GM21528 (cell line): ENCODE measurements around the gene ABCG2.

ENCODE experiments used
- ATAC-seq: cut with Tn5 transposase; IDR thresholded peaks from one replicate; pipeline ENCODE4 v1.9.1; 2021; ENCODE audit warnings: mild to moderate bottlenecking, moderate library complexity; ENCODE audit not compliant: unreplicated experiment, low FRiP score

Gene ABCG2

DNA sequence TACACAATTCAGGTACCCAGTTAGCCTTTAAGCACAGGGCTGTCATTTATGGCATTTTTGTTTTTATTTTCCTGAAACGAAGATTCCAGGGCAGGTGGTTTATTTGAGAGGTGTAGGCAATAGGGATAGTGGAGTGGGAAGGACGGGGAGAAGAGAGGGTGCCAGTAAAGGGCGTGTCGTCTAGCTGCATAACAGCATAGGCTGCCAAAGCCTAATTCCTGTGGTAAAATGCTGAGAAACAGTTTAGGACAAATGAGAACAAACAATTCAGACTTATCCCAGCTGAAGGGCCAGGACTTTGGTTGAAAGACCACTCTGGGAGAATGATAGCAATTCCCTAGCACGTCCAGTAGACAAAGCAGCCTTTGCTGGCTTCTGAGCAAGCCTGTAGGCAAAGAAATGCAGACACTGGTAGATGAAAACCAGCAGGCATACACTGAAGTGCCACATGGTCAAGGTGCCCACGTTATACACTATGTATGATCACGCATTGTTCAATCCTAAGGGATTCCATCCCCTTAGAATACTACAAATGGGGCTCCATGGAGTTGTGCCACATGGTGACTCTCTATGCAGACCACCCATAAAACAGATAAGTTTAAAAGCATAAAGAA is 80.4 kb downstream of the ABCG2 start:
- ATAC-seq, result no peak

- no peak for ATAC-seq
Observed at GRCh38 chr4:88075336-88075735, 83.1 kb downstream of the ABCG2 start.

DNA sequence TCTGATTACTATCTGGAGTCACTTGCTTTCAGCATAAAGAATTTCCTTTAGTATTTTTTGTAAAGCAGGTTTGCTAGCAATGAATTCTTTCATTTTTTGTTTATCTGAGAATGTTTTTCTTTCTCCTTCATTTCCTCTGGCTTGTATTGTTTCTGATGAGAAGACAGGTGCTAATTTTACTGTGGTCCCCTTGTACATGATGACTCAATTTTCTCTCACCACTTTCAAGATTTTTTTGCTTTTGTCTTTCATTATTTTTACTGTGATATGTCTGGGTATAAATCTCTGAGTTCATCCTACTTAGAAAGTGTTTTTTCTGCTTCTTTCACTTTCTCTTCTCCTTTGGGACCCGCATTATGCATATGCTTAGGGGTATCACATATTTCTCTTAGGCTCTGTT is 88.4 kb downstream of the ABCG2 start:
- no peak for ATAC-seq

DNA sequence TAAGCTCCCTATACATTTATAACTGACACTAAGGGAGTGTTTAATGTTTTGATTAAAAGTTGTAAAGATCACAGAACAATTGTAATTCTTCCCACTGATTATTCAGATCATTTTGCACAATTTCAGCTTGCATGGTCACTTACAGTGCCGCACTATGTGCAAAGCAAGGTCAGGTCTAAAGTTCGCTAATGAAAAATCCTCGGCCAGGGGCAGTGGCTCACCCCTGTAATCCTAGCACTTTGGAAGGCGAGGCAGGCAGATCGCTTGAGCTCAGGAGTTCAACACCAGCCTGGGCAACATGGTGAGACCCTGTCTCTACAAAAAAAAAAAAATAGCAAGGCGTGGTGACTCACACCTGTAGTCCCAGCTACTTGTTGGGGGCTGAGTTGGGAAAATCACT is 94.0 kb downstream of the ABCG2 start:
- no peak for ATAC-seq

GRCh38 chr4:88063634-88064296 is 94.7 kb downstream of the ABCG2 start:
- no peak for ATAC-seq

- ATAC-seq, result no peak
Observed at GRCh38 chr4:88062843-88063242, 95.6 kb downstream of the ABCG2 start.

DNA sequence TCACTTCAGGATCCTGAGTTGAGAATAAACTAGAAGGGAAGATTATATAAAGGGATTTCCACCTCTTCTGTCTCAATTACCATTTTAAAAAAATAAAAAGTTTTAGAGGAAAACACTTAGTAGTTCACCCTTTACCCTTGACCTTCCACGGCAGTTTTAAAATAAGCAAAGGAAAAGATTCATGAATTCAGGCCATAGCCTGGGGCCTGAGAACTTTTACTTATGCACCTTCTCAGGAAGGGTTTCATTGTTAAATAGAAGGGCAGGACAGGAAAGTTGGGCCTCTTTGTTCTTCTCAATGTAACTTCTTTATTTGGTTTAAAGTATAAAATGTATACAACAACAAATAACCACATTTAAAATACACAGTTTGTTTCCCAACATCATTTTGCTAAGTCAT is 96.1 kb downstream of the ABCG2 start:
- no peak for ATAC-seq

GRCh38 chr4:88060431-88060830 is 98.0 kb downstream of the ABCG2 start:
- ATAC-seq, result no peak

GRCh38 chr4:88059766-88060165 is 98.7 kb downstream of the ABCG2 start:
- ATAC-seq, result no peak

- ATAC-seq, result no peak
Observed at GRCh38 chr4:88058295-88058694, 100.1 kb downstream of the ABCG2 start.

DNA sequence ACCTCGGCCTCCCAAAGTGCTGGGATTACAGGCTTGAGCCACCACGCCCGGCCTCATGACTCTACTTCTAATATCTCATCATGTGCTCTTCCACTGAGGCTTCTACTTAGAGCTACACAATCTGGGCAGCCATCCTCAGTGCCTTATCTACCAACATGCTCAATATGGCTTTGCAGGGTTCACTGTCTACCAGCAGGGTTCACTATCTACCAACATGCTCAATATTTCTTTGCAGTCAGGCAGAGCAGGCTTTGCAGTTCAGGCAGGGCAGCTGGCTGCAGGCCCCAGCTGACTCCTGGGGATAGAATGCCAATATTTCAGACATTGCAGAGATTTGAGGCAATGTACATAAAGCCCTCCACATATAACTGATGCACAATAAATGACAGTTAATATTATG is 103.5 kb downstream of the ABCG2 start:
- ATAC-seq, result no peak

- no peak for ATAC-seq
Observed at GRCh38 chr4:88054229-88054628, 104.2 kb downstream of the ABCG2 start.

DNA sequence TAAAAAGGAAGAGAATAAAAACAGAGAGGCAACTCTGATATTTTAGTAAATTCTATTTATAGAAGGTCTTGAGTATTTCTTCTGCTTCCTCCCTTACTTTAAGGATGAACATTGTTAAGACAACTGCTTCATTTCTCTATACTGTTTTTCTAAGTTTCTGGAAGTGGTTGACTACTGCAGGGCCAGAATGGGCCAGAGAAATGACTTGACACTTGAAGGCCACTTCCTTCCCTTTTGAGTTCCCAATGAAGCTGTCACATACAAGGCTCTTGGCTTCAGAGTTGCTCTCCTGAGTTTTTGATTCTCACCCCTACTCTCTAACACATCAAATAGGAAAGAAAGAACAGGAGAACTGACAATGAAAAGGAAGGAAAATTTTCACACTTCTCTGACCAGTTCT is 113.4 kb downstream of the ABCG2 start:
- no peak for ATAC-seq

- no peak for ATAC-seq
Observed at GRCh38 chr4:88043586-88044340, 114.7 kb downstream of the ABCG2 start.

DNA sequence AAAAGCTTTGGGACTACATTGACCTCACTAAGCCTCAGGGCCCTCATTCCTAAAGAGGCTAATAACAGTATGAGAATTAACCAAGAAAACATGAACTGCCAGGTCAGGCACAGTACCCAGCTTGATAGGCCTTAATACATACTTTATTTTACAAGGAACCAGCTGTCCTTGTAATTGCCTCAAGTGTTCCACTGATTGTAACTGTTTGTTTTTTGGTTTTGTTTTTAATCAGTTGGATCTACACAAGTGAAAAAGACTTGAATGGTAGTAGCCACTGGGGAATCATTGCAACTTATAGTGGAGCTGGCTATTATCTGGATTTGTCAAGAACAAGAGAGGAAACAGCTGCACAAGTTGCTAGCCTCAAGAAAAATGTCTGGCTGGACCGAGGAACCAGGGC is 115.4 kb downstream of the ABCG2 start:
- no peak for ATAC-seq

- ATAC-seq, result no peak
Observed at GRCh38 chr4:88041626-88042025, 116.8 kb downstream of the ABCG2 start.

DNA sequence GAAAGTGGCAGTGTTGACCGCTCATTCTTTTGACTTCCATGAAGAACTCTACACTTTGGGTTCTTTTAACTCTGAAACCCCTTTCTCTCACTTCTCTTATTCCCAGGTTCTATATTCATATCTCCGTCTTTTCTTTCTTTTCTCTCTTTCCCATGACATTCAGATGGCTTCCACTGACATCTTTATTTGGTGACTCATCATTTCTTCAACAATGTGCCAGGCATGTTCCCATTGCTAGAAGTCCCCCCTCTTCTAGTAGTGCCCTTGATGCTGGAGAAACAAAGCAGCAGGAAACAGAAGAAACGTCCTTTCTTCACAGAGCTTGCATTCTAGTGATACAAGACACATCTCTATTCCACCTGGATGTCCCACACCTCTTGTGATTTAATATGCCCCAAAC is 117.7 kb downstream of the ABCG2 start:
- no peak for ATAC-seq
